A549 treated with AZD9567 at 1 μM for 4 hours (cell line): Measurements from ENCODE around the gene RPS3A. TPM values are rescaled to one million over a fixed set of nuclear protein-coding genes. Genes with fewer than 3 reads are reported as not detected.

Experiments
- total RNA-seq: library from RNA; stranded (reverse); fragments of 200-300 nt; extraction: Qiagen RNA extraction; gene quantifications from 5 replicates; pipeline ENCODE4 v1.2.3, GENCODE V29; 2022; ENCODE audit not compliant: insufficient read depth

RPS3A gene
- 1,290 to 1,750 TPM (median 1,715 TPM) in 5 replicates for total RNA-seq

DNA sequence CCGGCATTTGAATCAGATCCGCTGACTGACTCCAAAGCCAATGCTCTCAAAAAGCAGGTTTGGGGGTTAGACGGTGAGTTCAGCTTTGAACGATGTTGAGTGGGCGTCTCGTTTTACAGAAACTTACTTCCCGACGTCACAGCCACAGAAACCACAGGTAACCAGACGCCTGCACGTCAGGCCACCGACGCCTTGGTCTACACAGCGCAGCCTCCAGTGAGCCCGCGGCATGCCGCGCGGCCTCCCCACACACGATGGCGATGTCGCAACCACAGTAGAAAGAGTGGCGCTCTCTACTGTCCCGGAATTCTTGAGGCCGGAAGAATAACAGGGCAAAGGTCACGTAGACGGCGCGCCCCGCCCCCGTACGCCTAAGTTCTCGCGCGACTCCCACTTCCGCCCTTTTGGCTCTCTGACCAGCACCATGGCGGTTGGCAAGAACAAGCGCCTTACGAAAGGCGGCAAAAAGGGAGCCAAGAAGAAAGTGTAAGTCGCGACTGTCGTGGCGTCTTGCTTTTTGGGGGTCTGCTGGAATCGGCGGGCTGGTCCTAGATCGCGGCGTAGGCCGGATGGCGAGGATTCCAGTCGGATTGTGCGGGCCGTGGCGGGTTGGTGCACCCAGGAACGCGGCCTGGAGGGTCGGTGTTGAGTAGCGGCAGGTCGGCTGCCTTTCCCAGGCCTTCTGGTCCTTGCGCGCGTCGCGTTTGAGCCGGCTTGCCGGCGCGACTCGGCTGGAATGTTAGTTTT is at the start of gene RPS3A:
RPS3A (plus strand) TSS at position 400 of the 747 bp plus-strand sequence; CDS start at position 425, 25 bp downstream.

Other genes with a start within 250 kb of the RPS3A start
- 6.5 to 7.8 TPM (median 6.8 TPM) in 5 replicates for gene LRBA, start 84.3 kb upstream of the RPS3A start, total RNA-seq
- gene PRSS48, start 177.5 kb downstream of the RPS3A start, total RNA-seq, result not detected in 5 replicates
- 18.3 to 27.6 TPM (median 22.8 TPM) in 5 replicates for gene SH3D19, start 226.0 kb downstream of the RPS3A start, total RNA-seq